SU-DHL-6 (cell line): ENCODE results near the gene PXDN.

Source experiments
- H2AFZ ChIP-seq: fragments of 200-600 bp; sonication (generic); 2 replicates; pipeline ENCODE4 v1.6.1; 2014; ENCODE audit warnings: low read depth, mild to moderate bottlenecking, moderate library complexity, mixed read lengths, antibody characterized with exemption, low read length; ENCODE audit not compliant: severe bottlenecking
- H3F3A ChIP-seq: fragments of 200-600 bp; shearing (Covaris generic); 2 replicates; pipeline ENCODE4 v1.6.0; 2016; ENCODE audit warnings: antibody characterized with exemption, mild to moderate bottlenecking; ENCODE audit not compliant: insufficient read depth
- H3K27ac ChIP-seq: fragments of 200-600 bp; sonication (generic); 2 replicates; pipeline ENCODE4 v1.5.1; 2016; ENCODE audit warnings: low read depth, mild to moderate bottlenecking, low read length, moderate library complexity, mixed read lengths
- H3K27me3 ChIP-seq: fragments of 200-600 bp; sonication (generic), shearing (Covaris generic); 2 replicates; pipeline ENCODE4 v1.6.0; 2014; ENCODE audit warnings: mild to moderate bottlenecking, low read length
- H3K36me3 ChIP-seq: fragments of 200-600 bp; sonication (generic); 2 replicates; pipeline ENCODE4 v1.6.1; 2014; ENCODE audit warnings: mild to moderate bottlenecking, low read length, mixed read lengths
- H3K4me2 ChIP-seq: fragments of 300-600, 200-600 bp; shearing (Covaris generic), sonication (generic); 2 replicates; pipeline ENCODE4 v1.6.0; 2014; ENCODE audit warnings: low read length, low read depth, mild to moderate bottlenecking; ENCODE audit not compliant: poor library complexity, severe bottlenecking
- H3K4me3 ChIP-seq: fragments of 200-600 bp; sonication (generic); 2 replicates; pipeline ENCODE4 v1.5.1; 2014; ENCODE audit warnings: antibody characterized with exemption, low read length, mild to moderate bottlenecking, mixed read lengths; ENCODE audit not compliant: insufficient read depth, poor library complexity, severe bottlenecking
- H3K79me2 ChIP-seq: fragments of 200-600 bp; sonication (generic); 2 replicates; pipeline ENCODE4 v1.6.1; 2014; ENCODE audit warnings: mild to moderate bottlenecking, low read length, moderate library complexity; ENCODE audit not compliant: insufficient read depth
- H3K9ac ChIP-seq: fragments of 200-600 bp; sonication (generic); 2 replicates; pipeline ENCODE4 v1.7.0; 2014; ENCODE audit warnings: mild to moderate bottlenecking, low read length
- H3K9me2 ChIP-seq: fragments of 200-600 bp; sonication (generic); replicated peaks from 2 replicates; pipeline ENCODE4 v1.6.1; 2014; ENCODE audit warnings: low read length; ENCODE audit not compliant: insufficient read depth
- H3K9me3 ChIP-seq: fragments of 200-600 bp; sonication (generic); 2 replicates; pipeline ENCODE4 v1.6.1; 2014; ENCODE audit warnings: low read length, mixed read lengths; ENCODE audit not compliant: insufficient read depth
- H4K20me1 ChIP-seq: fragments of 200-600 bp; sonication (generic); 2 replicates; pipeline ENCODE4 v1.6.1; 2014; ENCODE audit warnings: low read depth, mild to moderate bottlenecking, antibody characterized with exemption, low read length, moderate library complexity, mixed read lengths
- CTCF ChIP-seq: fragments of 200-600 bp; sonication (generic); IDR thresholded peaks from one replicate; pipeline ENCODE4 v1.5.1; 2017; ENCODE audit warnings: antibody characterized with exemption, mild to moderate bottlenecking, low read length, moderate library complexity; ENCODE audit not compliant: insufficient read depth, poor library complexity, severe bottlenecking
- EZH2phosphoT487 ChIP-seq: fragments of 200-600 bp; sonication (generic), shearing (Covaris generic); conservative IDR thresholded peaks from 2 replicates; pipeline ENCODE4 v1.6.1; 2018; ENCODE audit warnings: mild to moderate bottlenecking, antibody characterized with exemption, low read length, moderate library complexity, mixed read lengths

Gene PXDN

GRCh38 chr2:1747065-1747941 lies 3.0 kb upstream of the PXDN start:
- Histone ChIP-seq H3F3A (no peaks in the 10 kb centered on the region), H2AFZ (no peak overlapping the region), H3K9me3 (no peaks in the 10 kb centered on the region), H4K20me1 (no peaks in the 10 kb centered on the region), H3K79me2 (no peaks in the 10 kb centered on the region), H3K36me3 (no peaks in the 10 kb centered on the region), H3K4me2 (no peak overlapping the region), H3K27me3 (no peaks in the 10 kb centered on the region; the same call in 1 of the 2 replicates), H3K9ac (no peak overlapping the region), H3K9me2 (no peaks in the 10 kb centered on the region), H3K27ac (no peak overlapping the region), H3K4me3 (no peak overlapping the region)
- no peak for TF ChIP-seq CTCF
- TF ChIP-seq EZH2phosphoT487: no peak

- no peak for TF ChIP-seq CTCF
- Histone ChIP-seq H3K9me3 (no peaks in the 10 kb centered on the region), H3K36me3 (no peaks in the 10 kb centered on the region), H3K9ac (no peak overlapping the region), H3K27me3 (no peaks in the 10 kb centered on the region; the same call in 1 of the 2 replicates), H3K4me2 (no peak overlapping the region), H3K4me3 (no peak overlapping the region), H3K27ac (no peak overlapping the region), H3K79me2 (no peaks in the 10 kb centered on the region), H3K9me2 (no peaks in the 10 kb centered on the region), H2AFZ (no peak overlapping the region), H4K20me1 (no peaks in the 10 kb centered on the region), H3F3A (no peaks in the 10 kb centered on the region)
These were observed 2.1 kb upstream of the PXDN start for GRCh38 chr2:1746174-1747064.

GRCh38 chr2:1745171-1746023 lies 1.1 kb upstream of the PXDN start:
- Histone ChIP-seq H4K20me1 (no peaks in the 10 kb centered on the region), H3K9ac (no peak overlapping the region), H3K4me3 (no peak overlapping the region), H3K36me3 (no peaks in the 10 kb centered on the region), H2AFZ (no peak overlapping the region), H3F3A (no peaks in the 10 kb centered on the region), H3K79me2 (no peaks in the 10 kb centered on the region), H3K9me3 (no peaks in the 10 kb centered on the region), H3K9me2 (no peaks in the 10 kb centered on the region), H3K27ac (no peak overlapping the region), H3K4me2 (no peak overlapping the region), H3K27me3 (no peaks in the 10 kb centered on the region; the same call in 1 of the 2 replicates)
- TF ChIP-seq CTCF (no peak), EZH2phosphoT487 (no peak)
